GM21390 (cell line): Measurements from ENCODE around the gene MND1.
A peak's percentile ranks its signal among the peaks of the same experiment; 100 is the strongest.

Source experiments
- ATAC-seq: cut with Tn5 transposase; IDR thresholded peaks from one replicate; pipeline ENCODE4 v1.9.1; 2021; ENCODE audit not compliant: unreplicated experiment

MND1 gene

GRCh38 chr4:153344131-153345011, at the start of gene MND1:
Gene MND1 (plus strand): TSS chr4:153344688. CDS start chr4:153344738, 50 bp downstream.
- ATAC-seq: peak; percentile 79

GRCh38 chr4:153295131-153295755, 49.2 kb upstream of the MND1 start:
- ATAC-seq: no peak

GRCh38 chr4:153296040-153296823, 48.3 kb upstream of the MND1 start:
- no peak for ATAC-seq

GRCh38 chr4:153297116-153297515, 47.4 kb upstream of the MND1 start:
- ATAC-seq: no peak

GRCh38 chr4:153310793-153311192, 33.7 kb upstream of the MND1 start:
- ATAC-seq: no peak

GRCh38 chr4:153314915-153315314, 29.6 kb upstream of the MND1 start:
- no peak for ATAC-seq

GRCh38 chr4:153318696-153319320, 25.7 kb upstream of the MND1 start:
- peak; percentile 54 for ATAC-seq

GRCh38 chr4:153322791-153323190, 21.7 kb upstream of the MND1 start:
- no peak for ATAC-seq

- ATAC-seq: no peak
Measured at GRCh38 chr4:153324046-153324445, 20.4 kb upstream of the MND1 start.

GRCh38 chr4:153325558-153325957, 18.9 kb upstream of the MND1 start:
- ATAC-seq: no peak

- no peak for ATAC-seq
Measured at GRCh38 chr4:153326513-153326912, 18.0 kb upstream of the MND1 start.

GRCh38 chr4:153327247-153327646, 17.2 kb upstream of the MND1 start:
- ATAC-seq: peak; percentile 55

- ATAC-seq: no peak
Measured at GRCh38 chr4:153332936-153333335, 11.6 kb upstream of the MND1 start.

GRCh38 chr4:153333874-153334273, 10.6 kb upstream of the MND1 start:
- ATAC-seq: no peak

GRCh38 chr4:153335665-153336064, 8.8 kb upstream of the MND1 start:
- no peak for ATAC-seq

- no peak for ATAC-seq
Measured at GRCh38 chr4:153337686-153338085, 6.8 kb upstream of the MND1 start.

- no peak for ATAC-seq
Measured at GRCh38 chr4:153341575-153342090, 2.9 kb upstream of the MND1 start.

GRCh38 chr4:153342751-153343552, 1.5 kb upstream of the MND1 start:
- no peak for ATAC-seq

GRCh38 chr4:153345012-153345981, 809 bp downstream of the MND1 start:
- peak; percentile 30 for ATAC-seq
